Measurements from ENCODE around the gene MAP2K2.

Gene MAP2K2

DNA sequence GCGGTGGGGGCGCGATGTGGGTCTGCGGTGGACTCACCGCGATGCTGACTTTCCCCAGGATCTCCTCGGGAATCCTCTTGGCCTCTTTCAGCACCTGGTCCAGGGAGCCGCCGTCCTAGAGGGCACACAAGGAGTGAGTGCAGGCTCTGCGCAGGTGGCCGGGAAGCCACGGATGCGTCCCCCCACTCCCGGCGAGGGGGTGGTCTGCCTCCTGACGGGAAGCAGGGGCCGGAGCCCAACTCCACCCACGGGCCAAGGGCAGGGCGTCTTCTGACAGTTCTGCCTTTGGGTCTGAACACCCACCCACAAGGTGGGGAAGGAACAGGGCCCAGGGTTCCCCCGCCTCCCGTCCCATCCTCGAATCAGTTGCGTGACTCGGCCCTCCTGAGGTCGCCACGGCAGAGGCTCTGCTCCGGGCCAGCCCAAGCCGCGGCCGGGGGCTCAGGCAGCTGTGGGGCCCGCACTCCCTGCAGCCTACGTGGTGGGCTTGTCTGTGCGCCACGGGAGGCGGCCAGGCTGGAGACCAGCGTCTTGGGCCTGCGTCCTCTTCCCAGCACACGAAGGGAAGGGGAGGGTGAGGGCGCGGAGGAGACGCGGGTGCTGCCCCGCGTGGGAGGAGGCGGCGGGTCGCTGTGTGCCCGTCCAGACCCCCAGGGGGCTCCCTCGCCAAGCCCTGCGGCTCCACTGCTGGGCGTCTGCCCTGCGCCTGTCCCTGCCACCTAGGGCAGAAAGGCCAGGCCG lies 21.4 kb downstream of the MAP2K2 start:
- intact Hi-C loops (cut with DNase I), result no loop called here
- no peak for DNase-seq

DNA sequence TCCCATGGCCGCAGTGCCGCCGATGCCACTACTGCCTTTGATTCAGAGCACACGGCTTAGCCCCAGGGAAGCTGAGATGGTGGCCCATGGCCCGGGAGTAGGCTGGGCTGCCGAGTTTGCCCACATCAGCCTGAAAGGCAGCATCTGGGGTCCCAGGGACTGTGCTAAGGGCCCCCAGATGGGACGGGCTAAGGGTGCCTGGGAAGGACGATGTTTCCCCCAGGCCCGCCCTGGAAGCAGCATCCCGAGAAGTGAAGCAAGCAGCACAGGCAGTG lies 22.5 kb downstream of the MAP2K2 start:
- DNase-seq, result no peak
- intact Hi-C loops (cut with DNase I), result no loop called here

DNA sequence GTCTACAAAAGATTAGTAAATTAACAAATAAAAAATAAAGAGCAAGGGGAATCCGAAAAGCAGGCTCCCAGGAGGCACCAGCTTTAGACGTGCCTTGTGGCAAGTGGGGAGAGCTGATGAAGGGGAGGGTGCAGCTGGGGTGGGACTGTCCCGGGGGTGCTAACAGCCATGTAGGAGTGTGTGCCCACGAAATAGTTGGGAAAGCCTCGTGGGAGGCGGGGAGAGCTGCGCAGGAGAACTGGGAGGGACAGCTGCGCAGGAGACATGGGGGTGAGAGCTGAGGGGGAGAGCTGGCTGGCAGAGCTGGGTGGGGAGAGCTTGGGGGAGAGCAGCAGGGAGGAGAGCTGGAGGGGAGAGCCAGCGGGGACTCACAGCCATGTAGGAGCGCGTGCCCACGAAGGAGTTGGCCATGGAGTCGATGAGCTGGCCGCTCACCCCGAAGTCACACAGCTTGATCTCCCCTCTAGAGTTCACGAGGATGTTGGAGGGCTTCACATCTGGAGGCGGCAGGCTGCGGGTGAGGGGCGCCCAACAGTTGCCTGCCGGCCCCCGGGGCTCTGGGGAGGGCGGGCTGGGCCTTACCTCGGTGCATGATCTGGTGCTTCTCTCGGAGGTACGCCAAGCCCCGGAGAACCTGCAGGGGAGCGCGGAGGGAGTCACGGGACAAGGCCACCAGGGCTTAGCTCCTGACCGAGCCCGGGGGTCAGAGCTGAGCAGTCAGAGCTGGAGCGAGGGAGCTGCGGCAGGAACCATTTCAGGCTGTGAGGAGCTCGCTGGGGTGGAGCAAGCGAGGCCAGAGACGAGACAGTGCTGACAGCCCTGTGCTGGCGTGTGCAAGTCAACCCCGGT lies 23.1 kb downstream of the MAP2K2 start:
- intact Hi-C loops (cut with DNase I), result no loop called here
- DNase-seq, result no peak

DNA sequence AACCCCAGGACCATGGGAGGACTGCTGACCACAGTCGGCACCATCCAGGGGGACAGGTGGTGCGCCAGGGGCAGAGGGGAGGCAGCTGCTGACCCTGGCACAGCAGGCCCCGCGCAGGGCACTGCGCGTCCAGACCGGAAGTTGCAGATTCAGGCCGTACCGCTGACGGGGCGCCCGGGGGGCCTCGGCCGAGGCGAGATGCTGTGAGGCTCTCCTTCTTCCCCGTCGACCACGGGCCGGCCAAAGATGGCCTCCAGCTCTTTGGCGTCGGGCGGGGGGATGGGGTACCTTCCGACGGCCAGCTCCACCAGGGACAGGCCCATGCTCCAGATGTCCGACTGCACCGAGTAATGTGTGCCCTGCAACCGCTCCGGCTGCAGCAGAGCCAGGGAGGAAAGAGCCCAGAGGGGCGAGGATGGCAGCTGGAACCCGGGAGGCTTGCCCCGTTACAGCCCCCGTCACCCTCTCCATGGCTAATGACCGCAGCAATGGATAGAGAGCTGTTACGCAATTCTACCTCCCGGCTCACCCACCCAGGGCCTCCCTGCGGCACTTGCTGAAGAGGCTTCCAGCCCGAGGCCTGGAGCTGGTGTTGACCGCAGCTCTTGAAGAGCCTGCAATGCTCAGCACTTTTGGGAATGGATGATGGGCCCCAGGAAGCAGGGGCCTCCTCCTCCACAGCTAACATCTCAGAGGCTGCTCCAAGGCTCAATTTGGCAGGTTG lies 24.7 kb downstream of the MAP2K2 start:
- intact Hi-C loops (cut with DNase I), result no loop called here
- no peak for DNase-seq

DNA sequence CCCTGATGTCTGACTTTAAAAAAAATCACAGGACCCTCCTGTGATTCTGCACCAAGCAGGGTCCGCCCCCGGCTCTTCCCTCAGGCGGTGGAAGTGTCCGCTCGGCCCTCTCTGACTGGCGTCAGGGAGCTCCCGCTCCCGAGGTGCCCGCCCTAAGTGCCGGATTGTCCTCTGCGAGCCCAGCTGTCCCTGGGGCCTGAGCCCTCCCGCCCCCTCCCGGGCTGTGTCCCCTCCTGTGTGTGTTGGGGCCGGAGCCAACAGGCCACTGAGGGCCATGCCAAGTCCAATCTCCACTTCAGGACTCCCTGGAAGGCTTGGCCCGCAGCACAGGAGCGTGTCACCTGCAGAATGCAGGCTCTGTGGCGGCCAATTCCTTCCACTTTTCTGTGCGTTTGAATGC lies 25.4 kb downstream of the MAP2K2 start:
- DNase-seq, result peak in 7 of 10 donors; percentile 24 to 92 (median 45)
- intact Hi-C loops (cut with DNase I), result no loop called here

DNA sequence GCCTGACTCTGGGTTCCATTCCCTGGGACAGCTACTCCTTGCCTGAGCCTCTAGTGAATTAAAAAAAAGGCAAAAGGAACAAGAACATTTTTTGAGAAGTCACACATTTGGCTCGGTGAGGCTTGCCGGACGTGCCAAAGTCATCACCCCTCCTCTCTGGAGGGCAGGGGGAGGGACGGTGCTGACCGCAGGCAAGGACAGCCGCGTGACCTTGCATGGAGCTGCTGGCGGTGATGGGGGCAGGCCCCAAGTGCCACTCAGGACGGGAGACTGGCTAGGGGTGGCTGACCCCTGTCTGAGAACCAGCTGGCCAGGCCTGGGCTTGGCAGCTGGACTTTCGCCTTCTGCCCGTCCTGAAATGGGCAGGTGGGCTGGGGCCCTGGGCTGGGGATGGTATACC lies 26.4 kb downstream of the MAP2K2 start:
- no peak for DNase-seq

DNA sequence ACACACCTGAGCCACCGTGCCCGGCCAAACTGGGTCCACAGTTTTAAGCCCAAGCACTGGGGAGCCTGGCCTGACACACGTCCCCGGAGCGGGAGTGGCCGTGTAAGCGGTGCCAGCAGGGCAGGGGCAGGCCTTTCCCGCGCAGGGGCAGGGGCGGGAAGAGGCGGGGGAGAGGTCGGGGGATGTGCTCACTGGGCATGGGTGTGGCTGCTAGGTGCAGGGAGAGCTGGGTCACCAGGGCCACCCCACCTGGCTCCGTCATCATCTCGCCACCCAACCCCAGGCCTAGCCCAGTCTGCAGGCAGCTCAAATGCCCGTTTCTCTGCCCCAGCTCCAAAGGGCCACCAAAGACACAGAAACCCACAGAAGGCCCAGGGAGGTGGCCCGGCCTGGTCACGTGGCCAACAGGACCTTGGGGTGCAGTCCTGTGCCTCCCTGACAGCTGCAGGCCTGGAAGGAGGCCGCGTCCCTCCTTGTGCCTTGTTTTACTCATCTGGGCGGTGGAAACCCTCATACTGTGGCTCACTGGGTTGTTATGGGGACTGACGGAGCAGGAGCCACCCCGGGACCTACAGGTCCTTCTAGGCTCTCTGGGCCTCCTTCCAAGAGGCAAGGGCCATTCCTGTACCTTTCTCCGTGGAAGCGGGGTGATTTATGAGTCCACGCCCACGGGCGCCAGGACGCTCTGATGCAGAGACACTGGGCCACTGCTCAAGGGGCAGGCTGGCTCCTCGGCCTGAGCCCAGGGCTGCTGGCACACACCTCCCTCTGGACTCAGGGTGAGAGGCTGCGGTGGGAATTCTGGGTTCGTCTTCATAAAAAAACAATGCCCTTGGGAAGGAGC lies 27.7 kb downstream of the MAP2K2 start:
- peak in 1 of 10 donors; percentile 75 for DNase-seq
- intact Hi-C loops (cut with DNase I), result no loop called here

More for the DNA sequence above, 26.4 kb downstream of the MAP2K2 start:
- intact Hi-C loops (cut with DNase I), result no loop called here

DNA sequence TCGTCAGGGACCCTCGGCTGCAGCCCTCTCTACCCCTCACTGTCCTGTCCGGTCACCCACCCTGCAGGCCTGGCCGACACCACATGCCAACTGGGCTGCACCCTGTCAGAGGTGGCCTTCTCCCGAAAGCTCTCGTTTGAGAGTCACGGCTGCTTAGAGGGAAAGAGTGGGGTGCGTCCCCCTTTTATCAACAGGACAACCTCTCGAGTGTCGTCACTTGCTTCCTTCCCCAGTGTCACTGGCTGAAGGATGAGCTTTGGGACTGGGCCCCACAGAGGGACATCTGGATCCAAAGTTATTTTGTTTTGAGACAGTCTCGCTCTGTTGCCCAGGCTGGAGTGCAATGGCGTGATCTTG lies 28.5 kb downstream of the MAP2K2 start:
- intact Hi-C loops (cut with DNase I), result no loop called here
- no peak for DNase-seq

DNA sequence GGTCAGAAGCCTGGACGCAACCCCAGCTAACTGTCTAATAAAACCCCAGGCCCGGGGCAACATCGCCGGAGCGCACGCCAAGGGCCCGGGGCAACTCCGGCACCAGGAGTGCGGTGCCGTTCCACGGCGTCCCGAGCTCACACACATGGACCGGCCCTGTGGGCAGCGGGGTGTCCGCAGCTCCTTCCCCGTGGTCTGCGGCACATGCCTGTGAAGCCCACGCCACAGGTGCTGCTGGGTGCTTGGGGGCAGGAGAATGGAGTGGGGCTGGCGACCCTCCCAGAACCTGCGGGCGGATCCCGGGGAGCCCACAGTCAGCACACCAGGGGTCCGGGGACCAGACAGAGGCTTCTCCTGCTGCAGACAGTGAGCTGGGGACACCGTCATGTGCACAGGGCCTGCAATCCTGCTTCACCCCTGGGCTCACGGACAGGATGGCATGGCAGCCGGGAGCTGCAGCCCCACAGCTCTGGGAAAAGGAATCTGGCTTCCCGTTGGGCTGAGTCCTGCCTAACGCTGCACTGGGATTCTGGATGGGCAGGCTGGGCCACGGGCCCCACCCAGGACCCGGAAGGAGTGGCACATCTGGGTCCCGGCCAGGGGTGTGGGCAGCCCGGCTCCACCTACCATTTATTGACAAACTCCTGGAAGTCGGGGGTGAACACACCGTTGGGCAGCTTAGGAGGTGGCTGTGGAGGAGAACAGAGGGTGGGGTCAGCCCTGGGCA lies 29.0 kb downstream of the MAP2K2 start:
- intact Hi-C loops (cut with DNase I), result no loop called here

DNA sequence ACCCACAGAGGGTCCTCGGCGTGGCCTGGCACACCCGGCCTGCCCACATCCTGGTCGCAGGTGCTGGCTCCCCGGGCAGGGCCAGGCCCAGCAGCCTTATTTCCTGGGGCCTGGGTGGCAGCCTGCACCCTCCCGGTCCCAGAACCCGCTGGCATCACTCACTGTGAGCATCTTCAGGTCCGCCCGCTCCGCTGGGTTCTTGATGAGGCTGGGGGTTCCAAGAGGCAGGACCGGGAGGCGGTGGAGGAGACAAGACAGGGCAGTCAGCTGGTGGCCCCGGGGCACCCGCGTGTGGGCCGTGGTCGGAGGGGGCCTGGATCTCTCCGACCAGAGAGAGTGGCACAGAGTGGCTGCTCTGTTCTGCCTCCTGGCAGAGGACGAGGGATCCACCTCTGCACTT lies 29.6 kb downstream of the MAP2K2 start:
- DNase-seq, result no peak
- intact Hi-C loops (cut with DNase I), result no loop called here

More for the DNA sequence above, 29.0 kb downstream of the MAP2K2 start:
- DNase-seq, result peak in 1 of 10 donors; percentile 77

DNA sequence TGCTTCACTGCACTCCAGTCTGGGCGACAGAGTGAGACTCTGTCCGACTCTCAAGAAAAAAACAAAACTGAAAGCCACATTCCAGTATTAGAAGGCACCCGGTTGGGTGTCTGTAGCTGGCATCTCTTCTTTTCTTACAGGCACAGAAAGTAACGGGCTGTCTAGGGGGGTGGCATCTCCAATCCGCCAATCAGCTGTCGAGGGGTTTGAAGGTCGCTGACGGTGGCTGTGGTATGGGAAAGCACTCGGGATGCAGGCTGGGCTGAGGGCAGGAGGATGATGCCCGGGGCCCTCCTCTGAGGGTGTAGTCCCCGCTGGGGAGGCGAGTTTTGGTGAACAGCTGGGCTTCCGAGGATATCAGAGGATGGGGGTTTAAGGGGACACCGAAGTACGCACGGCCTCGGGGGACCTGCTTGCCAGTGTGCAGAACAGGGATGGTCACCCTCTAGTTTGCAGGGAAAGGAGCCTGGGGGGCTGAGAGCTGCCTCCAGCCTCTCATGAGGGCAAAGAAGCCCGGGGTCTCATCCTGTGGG lies 30.2 kb downstream of the MAP2K2 start:
- DNase-seq, result no peak
- intact Hi-C loops (cut with DNase I), result no loop called here

DNA sequence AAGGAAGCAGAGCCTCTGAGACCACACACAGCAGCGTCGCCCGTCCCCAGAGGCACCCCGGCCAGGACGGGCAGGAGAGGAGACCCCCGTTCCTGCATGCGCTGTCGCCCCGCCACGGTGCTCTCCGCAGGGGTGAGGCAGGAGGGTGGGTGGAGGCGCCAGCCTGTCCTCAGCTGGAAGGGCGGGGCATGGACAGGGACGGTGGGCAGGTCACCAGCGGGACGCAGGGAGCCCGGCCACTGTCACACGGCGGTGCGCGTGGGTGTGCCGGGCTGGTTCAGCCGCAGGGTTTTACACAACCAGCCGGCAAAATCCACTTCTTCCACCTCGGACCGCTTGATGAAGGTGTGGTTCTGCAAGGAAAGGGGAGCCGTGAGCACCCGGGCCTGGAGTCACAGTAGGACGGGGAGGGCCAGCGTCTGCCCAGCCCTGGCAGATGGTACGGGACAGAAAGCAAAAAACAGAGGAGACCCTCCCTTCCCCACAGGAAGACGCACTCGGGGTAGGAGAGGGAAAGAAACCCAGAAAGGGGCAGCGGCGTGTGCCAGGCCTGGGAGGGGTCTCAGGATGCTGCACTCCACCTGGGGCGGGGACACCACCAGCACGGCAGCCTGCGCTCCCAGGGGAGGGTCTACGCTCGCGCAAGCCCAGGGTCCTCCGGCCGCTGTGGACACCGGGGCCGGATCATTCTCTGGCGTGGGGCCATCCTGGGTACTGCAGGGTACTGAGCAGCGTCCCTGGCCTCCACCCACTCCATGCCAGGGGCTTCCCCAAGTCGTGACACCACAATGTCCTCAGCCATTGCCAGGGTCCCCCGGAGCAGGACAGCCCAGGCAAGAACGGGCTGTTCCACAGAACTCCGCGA lies 33.3 kb downstream of the MAP2K2 start:
- intact Hi-C loops (cut with DNase I), result no loop called here
- DNase-seq, result no peak

DNA sequence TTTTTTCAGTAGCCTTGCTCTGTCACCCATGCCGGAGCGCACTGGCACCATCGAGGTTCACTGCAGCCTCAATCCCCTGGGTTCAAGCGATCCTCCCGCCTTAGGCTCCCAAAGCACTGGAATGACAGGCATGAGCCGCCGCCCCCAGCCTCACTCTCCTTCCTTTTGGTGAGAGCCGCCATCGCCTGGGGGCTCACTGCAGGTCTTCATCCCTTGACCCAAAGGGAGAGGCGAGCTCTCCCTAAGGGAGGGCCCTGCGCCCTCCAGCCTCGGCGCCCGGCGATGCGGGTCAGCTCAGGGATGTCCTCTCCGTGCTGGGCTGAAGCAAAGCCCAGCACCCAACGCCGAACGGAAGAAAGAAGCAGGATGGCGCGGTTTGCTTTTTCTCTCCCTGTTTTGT lies 34.0 kb downstream of the MAP2K2 start:
- DNase-seq, result no peak
- intact Hi-C loops (cut with DNase I), result no loop called here

DNA sequence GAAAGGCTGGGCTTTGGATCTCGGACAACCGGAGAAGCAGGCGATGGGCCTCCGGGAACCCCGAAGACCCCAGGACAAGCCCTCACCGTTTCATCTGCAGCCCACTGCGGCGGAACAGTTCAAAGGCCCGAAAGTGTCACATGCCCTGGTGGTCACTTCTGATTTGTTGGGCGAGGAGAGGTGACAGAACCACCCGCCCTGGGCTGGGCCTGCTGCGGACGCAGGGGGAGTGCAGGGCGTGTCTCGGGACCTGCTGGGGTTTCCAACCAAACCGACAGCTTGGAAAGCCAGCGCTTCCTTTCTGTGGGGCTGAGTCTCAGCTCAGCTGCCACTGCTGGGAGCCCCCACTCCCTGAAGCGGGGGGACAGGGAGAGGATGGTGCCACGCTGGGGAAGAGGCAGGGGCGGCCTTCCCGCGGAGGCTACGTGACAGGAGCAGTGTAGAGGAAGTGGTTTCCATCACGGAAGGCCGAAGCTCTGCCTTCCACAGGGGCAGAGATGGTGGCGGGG lies 34.5 kb downstream of the MAP2K2 start:
- intact Hi-C loops (cut with DNase I), result no loop called here
- DNase-seq, result no peak

DNA sequence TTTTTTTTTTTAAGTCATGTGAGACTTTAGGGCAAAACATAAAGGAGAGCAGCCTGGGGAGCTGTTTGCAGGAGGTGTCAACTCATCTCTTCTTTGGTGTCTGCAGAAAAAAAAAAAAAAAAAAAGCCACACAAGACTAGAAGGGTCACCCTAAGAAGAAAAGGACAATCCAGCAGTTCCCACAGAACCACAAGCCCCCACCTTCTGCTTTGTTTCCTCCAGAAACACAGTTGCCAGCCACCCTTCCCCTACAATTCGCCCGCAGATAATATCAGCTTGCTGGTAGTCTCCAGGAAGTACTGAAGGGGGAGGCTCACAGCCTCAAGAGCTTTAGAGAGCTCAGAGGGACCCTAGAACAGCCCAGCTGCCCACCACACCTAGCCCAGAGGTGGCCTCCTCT lies 34.9 kb downstream of the MAP2K2 start:
- intact Hi-C loops (cut with DNase I), result no loop called here

DNA sequence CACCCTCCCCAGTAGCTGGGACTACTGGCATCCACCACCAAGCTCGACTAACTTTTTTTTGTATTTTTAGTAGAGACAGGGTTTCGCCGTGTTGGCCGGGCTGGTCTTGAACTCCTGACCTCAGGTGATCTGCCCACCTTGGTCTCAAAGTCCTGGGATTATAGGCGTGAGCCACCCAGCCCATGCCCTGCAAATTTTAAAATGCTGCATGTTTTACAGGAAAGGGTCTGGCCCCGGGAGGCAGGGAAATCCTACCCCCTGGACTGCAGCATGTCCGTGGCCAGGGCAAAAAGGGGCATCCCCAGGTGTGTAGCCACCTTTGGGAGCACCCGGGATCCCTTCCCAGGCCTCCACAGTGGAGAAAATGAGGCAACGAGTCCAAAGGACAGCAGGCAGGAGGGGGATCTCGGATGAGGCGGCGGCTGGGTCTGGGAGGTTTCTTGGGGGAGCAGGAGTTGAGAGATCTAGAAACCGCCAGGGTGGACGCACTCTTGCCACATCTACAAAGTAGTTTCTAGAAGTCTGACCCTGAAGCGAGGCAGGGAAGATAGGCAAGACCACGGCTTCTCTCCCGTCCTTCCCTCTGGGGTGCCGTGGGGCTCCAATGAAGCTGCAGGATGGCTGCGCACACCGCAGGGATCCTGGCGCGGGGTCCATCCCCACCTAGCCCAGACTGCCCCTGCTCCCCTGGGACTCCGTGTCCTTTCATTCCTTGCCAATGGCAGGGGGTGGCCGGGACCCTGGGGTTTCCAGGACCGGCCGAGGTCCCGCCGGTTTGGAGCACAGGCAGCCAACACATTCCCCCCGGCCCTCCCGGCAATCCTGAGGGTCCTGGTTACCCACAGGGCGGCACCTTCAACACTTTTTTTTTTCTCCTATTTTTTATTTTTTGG lies 35.9 kb downstream of the MAP2K2 start:
- peak in 2 of 10 donors; percentile 66 to 76 for DNase-seq
- intact Hi-C loops (cut with DNase I), result no loop called here

More for the DNA sequence above, 34.9 kb downstream of the MAP2K2 start:
- DNase-seq, result no peak

DNA sequence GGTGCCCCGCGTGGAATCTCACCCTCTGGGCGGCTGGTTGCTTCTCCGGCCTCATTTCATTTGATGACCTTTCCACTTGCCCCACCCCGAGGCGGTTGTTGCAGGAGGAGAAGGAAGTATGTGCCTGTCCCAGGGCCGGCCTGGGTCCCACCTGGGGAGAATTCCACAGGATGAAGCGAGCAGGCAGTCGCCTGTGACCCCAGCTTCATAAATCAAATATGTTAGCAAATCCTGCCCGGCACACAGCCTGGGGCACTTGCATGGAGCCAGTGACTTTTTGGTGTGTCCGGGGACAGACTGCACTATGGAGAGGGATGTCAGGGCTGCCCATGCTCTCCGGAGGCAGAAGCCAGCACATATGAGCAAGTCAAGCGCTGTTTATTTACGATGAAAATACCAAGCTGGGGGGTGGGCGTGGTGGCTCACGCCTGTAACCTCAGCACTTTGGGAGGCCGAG lies 37.5 kb downstream of the MAP2K2 start:
- intact Hi-C loops (cut with DNase I), result no loop called here
- DNase-seq, result no peak

DNA sequence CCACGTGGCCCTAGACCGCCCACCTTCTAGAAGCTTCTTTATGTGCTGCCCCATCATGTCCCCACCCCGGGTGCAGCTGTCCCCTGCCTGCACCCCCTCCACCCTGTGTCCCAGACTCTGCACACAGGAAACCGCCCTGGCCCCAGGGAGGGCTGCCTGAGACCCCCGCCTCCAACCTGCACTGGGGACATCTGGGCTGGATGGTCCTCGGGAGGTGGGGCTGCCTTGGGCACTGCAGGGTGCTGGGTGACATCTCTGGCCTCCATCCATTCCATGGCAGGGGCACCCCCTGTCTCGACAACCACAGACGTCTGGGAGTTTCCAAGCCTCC lies 39.4 kb downstream of the MAP2K2 start:
- no peak for DNase-seq
- intact Hi-C loops (cut with DNase I), result no loop called here
